ENCODE measurements around the gene CDC5L. TPM values are rescaled to one million over a fixed set of nuclear protein-coding genes. Genes with fewer than 3 reads are reported as not detected.

Gene CDC5L
- total and polyA plus RNA-seq, 2 experiments from 2014 or later = 27.0 to 32.5 TPM

DNA sequence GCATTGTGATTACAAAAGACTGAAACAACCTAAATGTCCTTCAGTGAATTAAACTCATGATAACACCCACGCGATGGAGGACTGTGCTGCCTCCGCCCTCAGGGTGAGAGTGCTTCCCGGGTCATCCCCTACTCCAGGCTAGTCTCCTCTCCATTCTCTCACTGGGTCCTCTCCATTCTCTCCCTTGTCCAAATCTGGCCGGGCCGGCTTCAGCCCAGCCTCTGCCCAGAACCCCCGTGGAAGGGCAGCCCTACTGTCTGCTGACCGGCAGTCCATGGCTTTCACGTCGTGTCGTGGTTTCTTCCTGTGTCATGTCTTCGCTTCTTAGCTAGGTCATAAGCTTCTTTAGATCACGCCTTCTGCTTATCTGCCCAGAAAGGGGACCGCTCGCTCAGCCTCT, 74.8 kb downstream of the CDC5L start:
- Mint-ChIP-seq H3K36me3 (ENCODE audit: low read depth) (no peaks in the 10 kb centered on the region; the same call in 2 of the 3 replicates), H3K27me3 (ENCODE audit: insufficient read depth, low read depth, poor library complexity) (peaks cover 4% of the 10 kb centered on the region), H3K9me3 (no peaks in the 10 kb centered on the region), H3K27ac (no peak overlapping the region), H3K4me3 (no peak overlapping the region), H3K4me1 (peaks cover 9% of the 10 kb centered on the region)
- Histone ChIP-seq H3F3A (replicated peaks; ENCODE audit: low read depth) (no peaks in the 10 kb centered on the region), H3K79me2 (replicated peaks; ENCODE audit: insufficient read depth) (no peaks in the 10 kb centered on the region), H3K36me3 (ENCODE audit: insufficient read depth) (no peaks in the 10 kb centered on the region), H4K20me1 (replicated peaks; ENCODE audit: insufficient read depth) (no peaks in the 10 kb centered on the region), H3K27me3 (ENCODE audit: insufficient read depth) (no peaks in the 10 kb centered on the region), H3K4me3 (no peak overlapping the region), H3K27ac (ENCODE audit: low read depth) (no peak overlapping the region), H2AFZ (peak overlapping the region; percentile 18; the same call in 1 of the 2 replicates), H3K4me2 (no peak overlapping the region), H3K9me2 (ENCODE audit: insufficient read depth) (no peaks in the 10 kb centered on the region), H3K4me1 (ENCODE audit: insufficient read depth) (no peaks in the 10 kb centered on the region)
- DNase-seq (ENCODE audit: low spot score) = no peak
- ATAC-seq = no peak
- TF ChIP-seq ZNF331 (CRISPR knock-in tag; IDR thresholded peaks at IDR 0.05; ENCODE audit: low read depth) (no peak), STAT1 (IDR thresholded peaks at IDR 0.05; ENCODE audit: unreplicated experiment) (no peak), NANOG (IDR thresholded peaks at IDR 0.05; ENCODE audit: borderline replicate concordance) (no peak), ZNF114 (CRISPR knock-in tag; IDR thresholded peaks at IDR 0.05) (no peak), CREB1 (CRISPR knock-in tag; IDR thresholded peaks at IDR 0.05; ENCODE audit: low read depth) (no peak), EZH2 (IDR thresholded peaks at IDR 0.05; ENCODE audit: low read depth, unreplicated experiment) (no peak), POLR2AphosphoS5 (IDR thresholded peaks at IDR 0.05; ENCODE audit: low read depth) (no peak), EZH2phosphoT487 (IDR thresholded peaks at IDR 0.05; ENCODE audit: unreplicated experiment) (no peak), JUNB (IDR thresholded peaks at IDR 0.05; ENCODE audit: unreplicated experiment) (no peak)
- TF ChIP-seq, protein P1, sequence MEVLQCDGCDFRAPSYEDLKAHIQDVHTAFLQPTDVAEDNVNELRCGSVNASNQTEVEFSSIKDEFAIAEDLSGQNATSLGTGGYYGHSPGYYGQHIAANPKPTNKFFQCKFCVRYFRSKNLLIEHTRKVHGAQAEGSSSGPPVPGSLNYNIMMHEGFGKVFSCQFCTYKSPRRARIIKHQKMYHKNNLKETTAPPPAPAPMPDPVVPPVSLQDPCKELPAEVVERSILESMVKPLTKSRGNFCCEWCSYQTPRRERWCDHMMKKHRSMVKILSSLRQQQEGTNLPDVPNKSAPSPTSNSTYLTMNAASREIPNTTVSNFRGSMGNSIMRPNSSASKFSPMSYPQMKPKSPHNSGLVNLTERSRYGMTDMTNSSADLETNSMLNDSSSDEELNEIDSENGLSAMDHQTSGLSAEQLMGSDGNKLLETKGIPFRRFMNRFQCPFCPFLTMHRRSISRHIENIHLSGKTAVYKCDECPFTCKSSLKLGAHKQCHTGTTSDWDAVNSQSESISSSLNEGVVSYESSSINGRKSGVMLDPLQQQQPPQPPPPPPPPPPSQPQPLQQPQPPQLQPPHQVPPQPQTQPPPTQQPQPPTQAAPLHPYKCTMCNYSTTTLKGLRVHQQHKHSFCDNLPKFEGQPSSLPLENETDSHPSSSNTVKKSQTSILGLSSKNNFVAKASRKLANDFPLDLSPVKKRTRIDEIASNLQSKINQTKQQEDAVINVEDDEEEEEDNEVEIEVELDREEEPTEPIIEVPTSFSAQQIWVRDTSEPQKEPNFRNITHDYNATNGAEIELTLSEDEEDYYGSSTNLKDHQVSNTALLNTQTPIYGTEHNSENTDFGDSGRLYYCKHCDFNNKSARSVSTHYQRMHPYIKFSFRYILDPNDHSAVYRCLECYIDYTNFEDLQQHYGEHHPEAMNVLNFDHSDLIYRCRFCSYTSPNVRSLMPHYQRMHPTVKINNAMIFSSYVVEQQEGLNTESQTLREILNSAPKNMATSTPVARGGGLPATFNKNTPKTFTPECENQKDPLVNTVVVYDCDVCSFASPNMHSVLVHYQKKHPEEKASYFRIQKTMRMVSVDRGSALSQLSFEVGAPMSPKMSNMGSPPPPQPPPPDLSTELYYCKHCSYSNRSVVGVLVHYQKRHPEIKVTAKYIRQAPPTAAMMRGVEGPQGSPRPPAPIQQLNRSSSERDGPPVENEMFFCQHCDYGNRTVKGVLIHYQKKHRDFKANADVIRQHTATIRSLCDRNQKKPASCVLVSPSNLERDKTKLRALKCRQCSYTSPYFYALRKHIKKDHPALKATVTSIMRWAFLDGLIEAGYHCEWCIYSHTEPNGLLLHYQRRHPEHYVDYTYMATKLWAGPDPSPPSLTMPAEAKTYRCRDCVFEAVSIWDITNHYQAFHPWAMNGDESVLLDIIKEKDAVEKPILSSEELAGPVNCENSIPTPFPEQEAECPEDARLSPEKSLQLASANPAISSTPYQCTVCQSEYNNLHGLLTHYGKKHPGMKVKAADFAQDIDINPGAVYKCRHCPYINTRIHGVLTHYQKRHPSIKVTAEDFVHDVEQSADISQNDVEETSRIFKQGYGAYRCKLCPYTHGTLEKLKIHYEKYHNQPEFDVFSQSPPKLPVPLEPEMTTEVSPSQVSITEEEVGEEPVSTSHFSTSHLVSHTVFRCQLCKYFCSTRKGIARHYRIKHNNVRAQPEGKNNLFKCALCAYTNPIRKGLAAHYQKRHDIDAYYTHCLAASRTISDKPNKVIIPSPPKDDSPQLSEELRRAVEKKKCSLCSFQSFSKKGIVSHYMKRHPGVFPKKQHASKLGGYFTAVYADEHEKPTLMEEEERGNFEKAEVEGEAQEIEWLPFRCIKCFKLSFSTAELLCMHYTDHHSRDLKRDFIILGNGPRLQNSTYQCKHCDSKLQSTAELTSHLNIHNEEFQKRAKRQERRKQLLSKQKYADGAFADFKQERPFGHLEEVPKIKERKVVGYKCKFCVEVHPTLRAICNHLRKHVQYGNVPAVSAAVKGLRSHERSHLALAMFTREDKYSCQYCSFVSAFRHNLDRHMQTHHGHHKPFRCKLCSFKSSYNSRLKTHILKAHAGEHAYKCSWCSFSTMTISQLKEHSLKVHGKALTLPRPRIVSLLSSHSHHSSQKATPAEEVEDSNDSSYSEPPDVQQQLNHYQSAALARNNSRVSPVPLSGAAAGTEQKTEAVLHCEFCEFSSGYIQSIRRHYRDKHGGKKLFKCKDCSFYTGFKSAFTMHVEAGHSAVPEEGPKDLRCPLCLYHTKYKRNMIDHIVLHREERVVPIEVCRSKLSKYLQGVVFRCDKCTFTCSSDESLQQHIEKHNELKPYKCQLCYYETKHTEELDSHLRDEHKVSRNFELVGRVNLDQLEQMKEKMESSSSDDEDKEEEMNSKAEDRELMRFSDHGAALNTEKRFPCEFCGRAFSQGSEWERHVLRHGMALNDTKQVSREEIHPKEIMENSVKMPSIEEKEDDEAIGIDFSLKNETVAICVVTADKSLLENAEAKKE (CRISPR knock-in tag; IDR thresholded peaks at IDR 0.05) = no peak
- TF ChIP-seq, protein P2, sequence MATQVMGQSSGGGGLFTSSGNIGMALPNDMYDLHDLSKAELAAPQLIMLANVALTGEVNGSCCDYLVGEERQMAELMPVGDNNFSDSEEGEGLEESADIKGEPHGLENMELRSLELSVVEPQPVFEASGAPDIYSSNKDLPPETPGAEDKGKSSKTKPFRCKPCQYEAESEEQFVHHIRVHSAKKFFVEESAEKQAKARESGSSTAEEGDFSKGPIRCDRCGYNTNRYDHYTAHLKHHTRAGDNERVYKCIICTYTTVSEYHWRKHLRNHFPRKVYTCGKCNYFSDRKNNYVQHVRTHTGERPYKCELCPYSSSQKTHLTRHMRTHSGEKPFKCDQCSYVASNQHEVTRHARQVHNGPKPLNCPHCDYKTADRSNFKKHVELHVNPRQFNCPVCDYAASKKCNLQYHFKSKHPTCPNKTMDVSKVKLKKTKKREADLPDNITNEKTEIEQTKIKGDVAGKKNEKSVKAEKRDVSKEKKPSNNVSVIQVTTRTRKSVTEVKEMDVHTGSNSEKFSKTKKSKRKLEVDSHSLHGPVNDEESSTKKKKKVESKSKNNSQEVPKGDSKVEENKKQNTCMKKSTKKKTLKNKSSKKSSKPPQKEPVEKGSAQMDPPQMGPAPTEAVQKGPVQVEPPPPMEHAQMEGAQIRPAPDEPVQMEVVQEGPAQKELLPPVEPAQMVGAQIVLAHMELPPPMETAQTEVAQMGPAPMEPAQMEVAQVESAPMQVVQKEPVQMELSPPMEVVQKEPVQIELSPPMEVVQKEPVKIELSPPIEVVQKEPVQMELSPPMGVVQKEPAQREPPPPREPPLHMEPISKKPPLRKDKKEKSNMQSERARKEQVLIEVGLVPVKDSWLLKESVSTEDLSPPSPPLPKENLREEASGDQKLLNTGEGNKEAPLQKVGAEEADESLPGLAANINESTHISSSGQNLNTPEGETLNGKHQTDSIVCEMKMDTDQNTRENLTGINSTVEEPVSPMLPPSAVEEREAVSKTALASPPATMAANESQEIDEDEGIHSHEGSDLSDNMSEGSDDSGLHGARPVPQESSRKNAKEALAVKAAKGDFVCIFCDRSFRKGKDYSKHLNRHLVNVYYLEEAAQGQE (IDR thresholded peaks at IDR 0.05; ENCODE audit: unreplicated experiment) = no peak
- TF ChIP-seq, protein P3, sequence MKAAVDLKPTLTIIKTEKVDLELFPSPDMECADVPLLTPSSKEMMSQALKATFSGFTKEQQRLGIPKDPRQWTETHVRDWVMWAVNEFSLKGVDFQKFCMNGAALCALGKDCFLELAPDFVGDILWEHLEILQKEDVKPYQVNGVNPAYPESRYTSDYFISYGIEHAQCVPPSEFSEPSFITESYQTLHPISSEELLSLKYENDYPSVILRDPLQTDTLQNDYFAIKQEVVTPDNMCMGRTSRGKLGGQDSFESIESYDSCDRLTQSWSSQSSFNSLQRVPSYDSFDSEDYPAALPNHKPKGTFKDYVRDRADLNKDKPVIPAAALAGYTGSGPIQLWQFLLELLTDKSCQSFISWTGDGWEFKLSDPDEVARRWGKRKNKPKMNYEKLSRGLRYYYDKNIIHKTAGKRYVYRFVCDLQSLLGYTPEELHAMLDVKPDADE (IDR thresholded peaks at IDR 0.05) = no peak
- TF ChIP-seq, protein P4, sequence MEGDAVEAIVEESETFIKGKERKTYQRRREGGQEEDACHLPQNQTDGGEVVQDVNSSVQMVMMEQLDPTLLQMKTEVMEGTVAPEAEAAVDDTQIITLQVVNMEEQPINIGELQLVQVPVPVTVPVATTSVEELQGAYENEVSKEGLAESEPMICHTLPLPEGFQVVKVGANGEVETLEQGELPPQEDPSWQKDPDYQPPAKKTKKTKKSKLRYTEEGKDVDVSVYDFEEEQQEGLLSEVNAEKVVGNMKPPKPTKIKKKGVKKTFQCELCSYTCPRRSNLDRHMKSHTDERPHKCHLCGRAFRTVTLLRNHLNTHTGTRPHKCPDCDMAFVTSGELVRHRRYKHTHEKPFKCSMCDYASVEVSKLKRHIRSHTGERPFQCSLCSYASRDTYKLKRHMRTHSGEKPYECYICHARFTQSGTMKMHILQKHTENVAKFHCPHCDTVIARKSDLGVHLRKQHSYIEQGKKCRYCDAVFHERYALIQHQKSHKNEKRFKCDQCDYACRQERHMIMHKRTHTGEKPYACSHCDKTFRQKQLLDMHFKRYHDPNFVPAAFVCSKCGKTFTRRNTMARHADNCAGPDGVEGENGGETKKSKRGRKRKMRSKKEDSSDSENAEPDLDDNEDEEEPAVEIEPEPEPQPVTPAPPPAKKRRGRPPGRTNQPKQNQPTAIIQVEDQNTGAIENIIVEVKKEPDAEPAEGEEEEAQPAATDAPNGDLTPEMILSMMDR (conservative IDR thresholded peaks at IDR 0.05; ENCODE audit: low read depth in 2 of 2) = no peak

Data from GM23338 (cell line).